Activated T-cell treated with anti-CD3 and anti-CD28 coated beads, Interleukin-2, amount 50 U/mL, for 24 hours (primary cell): ENCODE measurements around the gene CARMIL1.

Experiments
- DNase-seq: peaks from one replicate; pipeline ENCODE4 v3.0.0-alpha.2; 2020
- H3K27ac Mint-ChIP-seq: 2 replicates; pipeline ENCODE4 v1.8.0; 2020; ENCODE audit warnings: mild to moderate bottlenecking, mixed read lengths
- H3K27me3 Mint-ChIP-seq: 2 replicates; pipeline ENCODE4 v1.8.0; 2020; ENCODE audit warnings: mixed read lengths
- H3K36me3 Mint-ChIP-seq: 2 replicates; pipeline ENCODE4 v1.8.0; 2020; ENCODE audit warnings: low read depth, mixed read lengths
- H3K4me1 Mint-ChIP-seq: 2 replicates; pipeline ENCODE4 v1.8.0; 2020; ENCODE audit warnings: low read depth, mixed read lengths
- H3K4me3 Mint-ChIP-seq: 2 replicates; pipeline ENCODE4 v1.8.0; 2020; ENCODE audit warnings: mild to moderate bottlenecking, moderate library complexity, mixed read lengths
- H3K9me3 Mint-ChIP-seq: 2 replicates; pipeline ENCODE4 v1.8.0; 2020; ENCODE audit warnings: mixed read lengths

CARMIL1 gene

DNA sequence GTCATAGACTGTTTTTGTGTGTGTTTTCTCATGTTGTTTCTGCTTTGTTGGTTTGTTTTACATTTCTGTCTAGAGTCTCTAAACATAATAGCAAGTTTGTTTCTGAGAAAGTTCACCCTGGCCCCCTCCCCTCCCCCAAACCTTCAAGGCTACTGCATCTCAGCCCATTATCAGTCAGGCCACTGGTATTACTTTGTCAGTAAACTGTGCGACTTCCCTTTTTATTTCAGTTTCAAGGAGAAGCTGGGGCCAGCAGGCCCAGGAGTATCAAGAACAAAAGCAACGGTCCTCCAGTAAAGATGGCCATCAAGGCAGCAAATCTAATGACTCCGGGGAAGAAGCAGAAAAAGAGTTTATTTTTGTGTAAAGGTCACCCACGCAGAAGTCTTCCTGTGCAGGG lies 340.0 kb downstream of the CARMIL1 start:
- Mint-ChIP-seq H3K4me3 (no peak overlapping the region), H3K4me1 (no peaks in the 10 kb centered on the region), H3K27ac (no peak overlapping the region), H3K9me3 (no peaks in the 10 kb centered on the region), H3K27me3 (no peaks in the 10 kb centered on the region), H3K36me3 (peaks cover 2% of the 10 kb centered on the region)
- DNase-seq, result no peak

- no peak for DNase-seq
- H3K27me3 Mint-ChIP-seq, result peaks cover 3% of the 10 kb centered on the region
- no peak overlapping the region for H3K4me3 Mint-ChIP-seq
- peaks cover 2% of the 10 kb centered on the region for H3K36me3 Mint-ChIP-seq
- H3K9me3 Mint-ChIP-seq, result no peaks in the 10 kb centered on the region
- H3K4me1 Mint-ChIP-seq, result no peaks in the 10 kb centered on the region
- H3K27ac Mint-ChIP-seq, result no peak overlapping the region
Measured at GRCh38 chr6:25620391-25620790, 341.2 kb downstream of the CARMIL1 start.

DNA sequence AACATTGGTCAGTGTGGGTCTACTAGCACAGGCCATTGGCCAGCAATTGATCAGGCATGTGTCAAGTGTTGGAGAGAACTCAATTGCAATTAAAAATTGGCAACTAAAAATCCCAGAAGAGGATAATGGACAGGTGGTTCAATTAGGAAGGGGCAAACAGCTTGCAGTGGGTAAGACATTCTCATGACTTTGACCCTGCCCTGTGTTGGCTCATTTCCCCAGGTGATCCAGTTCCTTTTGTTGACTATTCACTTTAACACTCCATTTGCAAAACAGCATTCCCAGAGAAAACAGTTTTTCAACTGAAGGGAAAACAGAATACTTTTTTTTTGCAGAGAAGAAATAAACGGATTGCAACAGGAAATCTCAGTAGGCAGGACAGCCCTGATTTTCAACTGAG lies 343.9 kb downstream of the CARMIL1 start:
- H3K27me3 Mint-ChIP-seq, result peaks cover 4% of the 10 kb centered on the region
- no peak overlapping the region for H3K27ac Mint-ChIP-seq
- H3K9me3 Mint-ChIP-seq, result no peaks in the 10 kb centered on the region
- no peak overlapping the region for H3K4me3 Mint-ChIP-seq
- no peaks in the 10 kb centered on the region for H3K4me1 Mint-ChIP-seq
- H3K36me3 Mint-ChIP-seq, result peaks cover 2% of the 10 kb centered on the region
- no peak for DNase-seq

- H3K9me3 Mint-ChIP-seq, result no peaks in the 10 kb centered on the region
- no peaks in the 10 kb centered on the region for H3K4me1 Mint-ChIP-seq
- H3K4me3 Mint-ChIP-seq, result no peak overlapping the region
Measured at GRCh38 chr6:25623879-25624278, 344.7 kb downstream of the CARMIL1 start.

GRCh38 chr6:25627001-25627400 lies 347.8 kb downstream of the CARMIL1 start:
- H3K9me3 Mint-ChIP-seq, result no peaks in the 10 kb centered on the region
- no peak overlapping the region for H3K4me3 Mint-ChIP-seq
- H3K27me3 Mint-ChIP-seq, result peaks cover 25% of the 10 kb centered on the region
- H3K4me1 Mint-ChIP-seq, result no peaks in the 10 kb centered on the region
- H3K27ac Mint-ChIP-seq, result no peak overlapping the region
- H3K36me3 Mint-ChIP-seq, result no peaks in the 10 kb centered on the region
- DNase-seq, result no peak

More at GRCh38 chr6:25623879-25624278, 344.7 kb downstream of the CARMIL1 start:
- Mint-ChIP-seq H3K36me3 (peaks cover 2% of the 10 kb centered on the region), H3K27ac (no peak overlapping the region), H3K27me3 (peaks cover 6% of the 10 kb centered on the region)
- DNase-seq, result no peak

DNA sequence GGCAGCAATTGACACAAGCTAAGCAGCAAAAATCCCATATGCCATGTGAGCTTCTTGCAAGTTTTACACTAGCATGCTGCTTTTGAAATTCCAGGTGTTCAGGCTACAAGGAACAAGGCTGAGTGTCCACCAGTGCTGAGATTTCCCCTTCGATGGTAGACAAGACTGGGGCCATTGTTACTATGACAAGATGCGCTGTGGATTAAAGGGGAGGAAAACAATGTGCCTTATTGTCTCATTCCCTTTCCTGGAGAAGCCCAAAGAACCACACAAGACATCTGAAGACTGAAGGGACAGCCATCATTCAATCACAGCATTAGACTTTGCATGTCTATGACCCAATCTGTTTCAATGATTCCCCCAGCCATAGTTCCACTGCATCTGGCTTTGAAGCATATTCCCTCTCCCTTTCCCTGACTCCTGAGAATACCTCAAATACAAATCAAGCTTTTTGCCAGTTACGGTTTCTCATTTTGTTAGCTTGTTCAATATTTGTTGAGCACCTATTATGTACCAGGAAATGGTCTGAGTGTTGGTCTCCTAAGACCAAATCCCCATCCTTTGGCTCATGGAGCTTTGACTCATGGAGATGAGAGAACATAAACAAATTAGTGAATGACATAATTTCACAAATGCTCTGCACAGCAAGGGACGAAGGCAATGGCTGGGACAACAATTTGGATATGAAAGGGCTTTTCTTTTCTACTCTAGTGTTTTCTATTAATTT lies 349.5 kb downstream of the CARMIL1 start:
- no peaks in the 10 kb centered on the region for H3K9me3 Mint-ChIP-seq
- no peak overlapping the region for H3K27ac Mint-ChIP-seq
- H3K36me3 Mint-ChIP-seq, result no peaks in the 10 kb centered on the region
- peaks cover 30% of the 10 kb centered on the region for H3K27me3 Mint-ChIP-seq
- no peak for DNase-seq
- no peaks in the 10 kb centered on the region for H3K4me1 Mint-ChIP-seq
- H3K4me3 Mint-ChIP-seq, result no peak overlapping the region

DNA sequence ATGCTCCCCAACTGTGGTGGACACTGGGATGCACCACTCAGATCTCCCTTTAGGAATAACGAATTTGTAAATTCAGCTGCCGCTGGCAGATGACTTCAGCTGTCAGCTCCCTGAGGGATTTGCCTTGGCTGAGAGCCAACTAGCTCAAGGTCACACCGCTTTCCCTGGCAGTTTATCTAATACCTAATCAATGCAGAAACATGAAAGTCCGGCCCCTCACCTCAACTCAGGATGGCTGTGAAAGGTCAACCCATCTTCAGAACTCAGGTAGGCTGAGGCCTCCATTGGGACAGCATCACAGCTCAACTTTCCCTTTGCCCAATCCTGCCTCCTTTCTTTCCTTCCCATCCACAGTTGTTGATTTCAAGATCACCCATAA lies 350.0 kb downstream of the CARMIL1 start:
- Mint-ChIP-seq H3K4me3 (no peak overlapping the region), H3K27ac (no peak overlapping the region), H3K4me1 (no peaks in the 10 kb centered on the region), H3K36me3 (no peaks in the 10 kb centered on the region), H3K9me3 (no peaks in the 10 kb centered on the region), H3K27me3 (peaks cover 32% of the 10 kb centered on the region)
- DNase-seq, result no peak

DNA sequence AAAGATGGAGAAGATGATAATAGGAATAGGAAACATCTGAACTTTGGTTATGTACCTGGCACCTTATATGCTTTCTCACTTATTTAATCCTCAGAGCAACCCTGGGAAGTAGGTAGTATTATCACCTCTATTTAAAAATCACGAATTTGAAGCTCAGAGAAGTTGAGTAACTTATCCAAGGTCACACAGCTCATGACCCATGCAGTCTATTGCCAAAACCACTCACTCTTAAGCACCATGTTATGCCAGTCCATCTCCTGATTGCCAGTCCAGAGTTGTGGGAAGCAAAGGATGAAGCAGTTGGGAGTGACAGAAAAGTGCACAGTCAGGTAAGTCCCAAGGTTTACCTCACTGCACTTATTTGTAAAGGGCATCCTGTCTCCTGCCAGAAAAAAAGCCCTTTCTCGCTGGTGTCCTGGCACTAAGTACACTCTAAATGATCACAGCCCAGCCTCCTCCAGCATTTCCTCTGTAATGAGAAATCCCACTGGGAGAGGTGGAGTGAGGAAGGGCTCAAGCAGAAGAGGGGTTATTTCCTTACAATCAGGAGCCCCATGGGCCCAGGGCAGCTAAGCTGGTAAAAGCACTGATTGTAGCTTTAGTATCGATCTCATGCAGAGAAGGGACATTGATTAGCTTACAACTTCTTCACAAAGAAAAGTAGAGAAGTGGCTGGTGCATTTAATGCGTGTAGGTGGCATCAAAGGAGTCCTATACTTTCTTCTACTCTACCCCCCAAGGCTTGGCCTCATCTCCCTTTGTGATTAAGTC lies 351.5 kb downstream of the CARMIL1 start:
- no peaks in the 10 kb centered on the region for H3K36me3 Mint-ChIP-seq
- H3K9me3 Mint-ChIP-seq, result no peaks in the 10 kb centered on the region
- peaks cover 34% of the 10 kb centered on the region for H3K27me3 Mint-ChIP-seq
- H3K4me3 Mint-ChIP-seq, result no peak overlapping the region
- H3K4me1 Mint-ChIP-seq, result no peaks in the 10 kb centered on the region
- H3K27ac Mint-ChIP-seq, result no peak overlapping the region
- DNase-seq, result no peak

DNA sequence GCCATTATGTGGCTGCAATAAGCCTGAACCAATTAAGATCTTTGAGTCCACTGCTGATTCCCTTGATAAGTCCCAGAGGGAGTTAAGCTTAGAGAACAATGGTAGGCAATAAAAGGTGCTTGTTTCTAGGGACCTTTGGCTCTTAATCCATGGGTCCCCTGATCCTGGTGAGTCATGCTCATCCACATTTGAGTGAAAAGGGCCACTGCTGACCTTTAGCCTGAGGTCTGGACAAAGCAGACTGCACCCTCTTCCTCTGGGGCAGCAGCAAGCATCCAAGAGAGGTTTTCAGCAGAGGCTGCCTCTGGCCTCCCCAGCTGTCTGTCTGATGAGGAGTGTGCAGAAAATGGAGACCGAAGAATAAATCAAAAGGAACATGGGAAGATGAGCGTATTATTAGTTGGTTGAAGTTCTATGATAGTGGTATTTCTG lies 356.7 kb downstream of the CARMIL1 start:
- Mint-ChIP-seq H3K4me3 (no peak overlapping the region), H3K27ac (no peak overlapping the region), H3K4me1 (no peaks in the 10 kb centered on the region), H3K27me3 (peaks cover 32% of the 10 kb centered on the region), H3K36me3 (no peaks in the 10 kb centered on the region), H3K9me3 (no peaks in the 10 kb centered on the region)
- no peak for DNase-seq

- H3K36me3 Mint-ChIP-seq, result no peaks in the 10 kb centered on the region
- H3K4me3 Mint-ChIP-seq, result no peak overlapping the region
- no peak for DNase-seq
- H3K27ac Mint-ChIP-seq, result no peak overlapping the region
- peaks cover 33% of the 10 kb centered on the region for H3K27me3 Mint-ChIP-seq
- H3K9me3 Mint-ChIP-seq, result no peaks in the 10 kb centered on the region
- H3K4me1 Mint-ChIP-seq, result no peaks in the 10 kb centered on the region
Measured at GRCh38 chr6:25637211-25637610, 358.0 kb downstream of the CARMIL1 start.

GRCh38 chr6:25637960-25638434 lies 358.8 kb downstream of the CARMIL1 start:
- Mint-ChIP-seq H3K4me1 (no peaks in the 10 kb centered on the region), H3K4me3 (no peak overlapping the region), H3K27ac (no peak overlapping the region), H3K36me3 (no peaks in the 10 kb centered on the region), H3K27me3 (peaks cover 38% of the 10 kb centered on the region), H3K9me3 (no peaks in the 10 kb centered on the region)
- no peak for DNase-seq

- peaks cover 47% of the 10 kb centered on the region for H3K27me3 Mint-ChIP-seq
- H3K27ac Mint-ChIP-seq, result no peak overlapping the region
- no peak overlapping the region for H3K4me3 Mint-ChIP-seq
Measured at GRCh38 chr6:25639653-25640052, 360.5 kb downstream of the CARMIL1 start.

DNA sequence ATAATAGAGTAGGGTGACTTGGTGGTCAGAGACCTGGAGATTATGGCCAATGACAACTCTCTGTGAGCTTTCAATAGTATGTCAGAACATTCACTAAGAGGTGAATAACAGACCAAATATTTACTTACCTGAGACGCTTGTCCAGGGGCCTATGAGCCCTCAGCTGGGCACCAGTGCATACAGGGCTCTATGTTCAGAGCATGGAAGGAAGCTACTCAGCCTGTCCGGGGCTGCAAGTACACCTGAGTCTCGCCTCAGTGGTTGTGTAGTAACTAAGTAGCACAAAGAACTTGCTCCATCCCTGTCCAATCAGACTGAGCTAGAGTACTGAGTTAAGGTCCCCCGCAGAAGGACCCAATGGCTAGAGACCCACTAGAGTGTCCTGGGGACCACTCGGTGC lies 361.3 kb downstream of the CARMIL1 start:
- Mint-ChIP-seq H3K4me3 (no peak overlapping the region), H3K9me3 (no peaks in the 10 kb centered on the region), H3K4me1 (no peaks in the 10 kb centered on the region), H3K27ac (no peak overlapping the region), H3K36me3 (no peaks in the 10 kb centered on the region), H3K27me3 (peaks cover 50% of the 10 kb centered on the region)
- no peak for DNase-seq

More at GRCh38 chr6:25639653-25640052, 360.5 kb downstream of the CARMIL1 start:
- Mint-ChIP-seq H3K4me1 (no peaks in the 10 kb centered on the region), H3K9me3 (no peaks in the 10 kb centered on the region), H3K36me3 (no peaks in the 10 kb centered on the region)
- DNase-seq, result no peak

DNA sequence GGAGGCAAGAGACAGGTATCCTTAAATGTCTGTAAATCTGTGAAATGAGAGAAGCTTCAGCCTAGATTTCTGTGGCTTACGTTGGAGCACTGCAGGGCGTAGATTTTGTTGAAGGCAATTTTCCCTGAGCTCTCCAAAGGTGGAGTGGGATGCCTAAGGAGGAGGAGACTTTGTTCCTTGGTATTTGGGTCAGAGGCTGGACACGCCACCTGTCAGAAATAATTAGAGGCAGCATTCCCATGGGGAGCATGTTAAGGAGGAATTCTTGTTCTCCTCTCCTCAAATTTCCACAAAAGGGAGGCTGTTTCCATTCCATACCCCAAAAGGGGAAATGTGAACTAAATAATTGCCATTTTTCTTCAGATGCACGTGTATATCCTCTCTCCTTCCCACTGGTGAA lies 361.7 kb downstream of the CARMIL1 start:
- H3K4me3 Mint-ChIP-seq, result no peak overlapping the region

DNA sequence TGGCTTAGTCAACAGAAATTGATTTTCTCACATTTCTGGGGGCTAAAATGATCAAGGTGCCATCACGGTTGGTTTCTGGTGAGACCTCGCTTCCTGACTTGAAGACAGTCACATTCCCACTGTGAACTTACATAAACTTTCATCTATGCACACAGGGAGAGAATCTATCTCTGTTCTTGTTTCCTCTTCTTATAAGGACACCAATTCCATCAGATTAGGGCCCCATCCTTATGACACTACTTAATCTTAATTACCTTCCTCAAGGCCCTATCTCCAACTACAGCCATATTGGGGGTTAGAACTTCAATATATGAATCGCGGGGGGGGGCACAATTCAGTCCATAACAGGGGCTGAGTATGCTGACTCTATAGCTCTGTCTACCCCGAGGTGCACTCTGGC lies 362.2 kb downstream of the CARMIL1 start:
- peaks cover 57% of the 10 kb centered on the region for H3K27me3 Mint-ChIP-seq
- no peak overlapping the region for H3K4me3 Mint-ChIP-seq
- H3K9me3 Mint-ChIP-seq, result no peaks in the 10 kb centered on the region

More for the DNA sequence above, 361.7 kb downstream of the CARMIL1 start:
- no peak for DNase-seq
- Mint-ChIP-seq H3K4me1 (no peaks in the 10 kb centered on the region), H3K27ac (no peak overlapping the region), H3K9me3 (no peaks in the 10 kb centered on the region), H3K27me3 (peaks cover 54% of the 10 kb centered on the region), H3K36me3 (no peaks in the 10 kb centered on the region)

More for the DNA sequence above, 362.2 kb downstream of the CARMIL1 start:
- H3K36me3 Mint-ChIP-seq, result no peaks in the 10 kb centered on the region
- DNase-seq, result no peak
- no peak overlapping the region for H3K27ac Mint-ChIP-seq
- H3K4me1 Mint-ChIP-seq, result no peaks in the 10 kb centered on the region
